NCI-H69 (cell line): ENCODE measurements around the gene MGAT3.

ENCODE experiments used
- DNase-seq: peaks from one replicate; lab custom pipeline; 2025; lab: John Stamatoyannopoulos, UW

MGAT3 gene

GRCh38 chr22:39471381-39472141, 14.7 kb downstream of the MGAT3 start:
- no peak for DNase-seq

DNA sequence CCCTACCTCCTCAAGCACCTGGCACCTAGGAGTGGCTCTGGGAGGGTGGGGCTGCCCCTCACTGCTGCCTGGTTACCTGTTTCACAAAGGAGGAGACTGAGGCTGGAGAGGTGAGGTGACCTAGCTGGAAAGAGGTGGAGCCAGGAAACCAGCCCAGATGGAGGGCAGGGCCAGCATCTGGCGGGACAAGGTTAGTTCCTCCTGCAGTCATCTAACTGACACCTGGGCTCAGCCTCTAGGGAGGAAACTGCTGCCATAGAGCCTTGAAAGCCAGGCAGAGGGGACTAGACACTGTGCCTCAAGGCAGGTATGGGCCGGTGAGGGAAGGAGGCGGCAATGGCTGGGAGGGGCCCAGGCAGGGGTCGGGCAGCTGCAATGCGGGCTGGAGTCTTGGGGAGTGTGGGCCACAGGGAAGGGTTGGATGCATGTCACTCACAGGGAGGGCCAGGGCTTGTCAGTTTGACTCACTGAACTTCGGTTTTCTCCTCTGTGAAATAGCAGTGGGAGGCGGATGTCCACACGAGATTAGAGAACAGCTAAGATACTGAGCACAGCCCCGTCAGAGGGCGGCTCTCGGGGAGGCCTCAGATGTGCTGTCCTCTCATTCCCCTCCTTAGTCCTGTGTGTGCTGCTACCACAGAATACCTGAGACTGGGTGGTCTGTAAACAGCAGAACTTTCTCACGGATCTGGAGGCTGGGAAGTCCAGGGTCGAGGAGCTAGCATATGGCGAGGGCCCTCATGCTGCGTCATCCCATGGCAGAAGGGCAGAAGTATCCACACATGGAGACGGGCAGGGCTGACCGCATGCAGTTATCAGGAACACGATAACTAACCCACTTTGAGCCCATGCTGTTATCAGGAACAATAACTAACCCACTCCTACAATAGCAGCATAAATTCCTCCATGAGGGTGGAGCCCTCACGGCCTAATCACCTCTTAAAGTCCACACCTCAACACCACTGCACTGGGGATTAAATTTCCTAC, 16.1 kb downstream of the MGAT3 start:
- DNase-seq, result peak; percentile 73

GRCh38 chr22:39473851-39474250, 17.0 kb downstream of the MGAT3 start:
- DNase-seq, result no peak

GRCh38 chr22:39474351-39475111, 17.7 kb downstream of the MGAT3 start:
- DNase-seq, result no peak

- no peak for DNase-seq
Measured at GRCh38 chr22:39475337-39475736, 18.5 kb downstream of the MGAT3 start.

- peak; percentile 42 for DNase-seq
Measured at GRCh38 chr22:39475902-39476301, 19.1 kb downstream of the MGAT3 start.

DNA sequence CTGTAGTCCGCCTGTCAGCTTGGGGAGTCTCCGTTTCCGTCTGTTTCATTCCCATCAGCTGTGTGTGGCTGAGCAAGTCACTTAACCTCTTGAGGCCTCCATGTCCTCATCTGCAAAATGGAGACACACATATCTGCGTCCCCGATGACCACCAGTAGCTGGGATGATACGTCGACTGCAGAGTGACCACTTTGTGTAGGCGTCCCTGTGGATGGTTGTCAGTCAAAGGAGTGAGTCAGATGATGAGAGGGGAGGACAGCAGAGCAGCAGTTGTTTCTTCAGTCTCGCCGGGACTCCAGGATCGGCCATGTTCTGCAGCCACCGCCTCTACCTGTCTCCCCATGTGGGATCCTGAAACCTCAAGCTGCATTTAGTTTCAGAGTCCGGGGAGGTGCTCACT, 19.9 kb downstream of the MGAT3 start:
- no peak for DNase-seq

GRCh38 chr22:39477542-39477941, 20.7 kb downstream of the MGAT3 start:
- DNase-seq, result no peak

DNA sequence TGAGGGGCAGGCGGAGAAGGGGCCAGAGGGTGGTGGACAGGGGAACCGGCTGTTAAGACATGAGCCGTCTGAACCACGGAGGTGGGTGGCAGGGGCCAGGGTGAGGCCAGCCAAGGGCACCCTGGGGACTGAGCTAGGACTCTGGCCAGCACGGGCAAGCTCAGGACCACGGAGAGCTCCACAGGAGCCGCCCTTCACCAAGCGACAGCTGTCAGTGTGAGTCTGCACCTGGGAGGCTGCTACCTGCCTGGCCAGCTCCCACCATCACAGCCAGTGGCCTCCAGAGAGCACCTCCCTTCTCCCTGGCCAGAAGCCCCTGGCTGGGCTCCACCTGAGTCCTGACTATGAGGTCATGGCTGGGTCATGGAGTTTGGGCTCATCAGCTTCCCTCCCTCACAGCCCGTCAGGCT, 21.6 kb downstream of the MGAT3 start:
- DNase-seq, result no peak

DNA sequence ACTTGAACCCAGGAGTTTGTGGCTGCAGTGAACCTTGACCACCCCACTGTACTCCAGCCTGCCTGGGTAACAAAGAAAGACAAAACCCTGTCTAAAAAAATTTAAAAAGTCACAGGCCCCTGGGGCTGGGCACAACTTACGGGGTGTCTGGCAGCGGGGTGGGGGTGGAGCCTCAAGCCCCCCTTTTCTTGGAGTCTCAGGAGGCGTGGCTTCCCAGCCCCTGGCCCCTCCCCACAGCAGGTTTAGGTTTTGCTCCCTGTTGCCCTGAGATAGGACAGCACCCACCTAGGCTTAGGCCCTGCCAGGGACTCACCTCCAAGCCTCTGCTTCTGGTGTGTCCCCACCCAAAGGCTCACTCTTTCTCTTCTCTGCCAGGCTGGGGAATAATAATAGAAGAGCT, 22.4 kb downstream of the MGAT3 start:
- no peak for DNase-seq

DNA sequence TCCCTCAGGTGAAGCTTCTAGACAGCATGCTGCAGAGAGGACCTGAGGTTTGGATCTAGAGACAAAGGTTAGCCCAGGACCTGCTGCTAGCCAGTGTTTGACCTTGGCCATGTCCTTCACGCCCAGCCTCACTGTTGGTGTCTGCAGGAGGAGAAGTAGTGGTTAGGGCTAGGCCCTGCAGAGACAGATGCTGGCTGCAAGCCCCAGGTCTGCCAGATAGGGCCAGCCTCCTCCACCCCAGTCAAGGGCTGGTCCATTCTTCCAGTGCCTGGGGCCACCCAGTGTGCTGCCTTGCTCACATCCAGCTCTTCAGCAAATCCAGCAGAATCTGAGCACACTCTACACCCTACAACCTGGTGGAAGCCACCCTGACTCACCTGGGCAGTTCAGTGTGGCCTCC, 23.7 kb downstream of the MGAT3 start:
- no peak for DNase-seq

- DNase-seq, result no peak
Measured at GRCh38 chr22:39481054-39481453, 24.2 kb downstream of the MGAT3 start.

GRCh38 chr22:39481595-39481994, 24.8 kb downstream of the MGAT3 start:
- no peak for DNase-seq

GRCh38 chr22:39482768-39483167, 26.0 kb downstream of the MGAT3 start:
- DNase-seq, result no peak

DNA sequence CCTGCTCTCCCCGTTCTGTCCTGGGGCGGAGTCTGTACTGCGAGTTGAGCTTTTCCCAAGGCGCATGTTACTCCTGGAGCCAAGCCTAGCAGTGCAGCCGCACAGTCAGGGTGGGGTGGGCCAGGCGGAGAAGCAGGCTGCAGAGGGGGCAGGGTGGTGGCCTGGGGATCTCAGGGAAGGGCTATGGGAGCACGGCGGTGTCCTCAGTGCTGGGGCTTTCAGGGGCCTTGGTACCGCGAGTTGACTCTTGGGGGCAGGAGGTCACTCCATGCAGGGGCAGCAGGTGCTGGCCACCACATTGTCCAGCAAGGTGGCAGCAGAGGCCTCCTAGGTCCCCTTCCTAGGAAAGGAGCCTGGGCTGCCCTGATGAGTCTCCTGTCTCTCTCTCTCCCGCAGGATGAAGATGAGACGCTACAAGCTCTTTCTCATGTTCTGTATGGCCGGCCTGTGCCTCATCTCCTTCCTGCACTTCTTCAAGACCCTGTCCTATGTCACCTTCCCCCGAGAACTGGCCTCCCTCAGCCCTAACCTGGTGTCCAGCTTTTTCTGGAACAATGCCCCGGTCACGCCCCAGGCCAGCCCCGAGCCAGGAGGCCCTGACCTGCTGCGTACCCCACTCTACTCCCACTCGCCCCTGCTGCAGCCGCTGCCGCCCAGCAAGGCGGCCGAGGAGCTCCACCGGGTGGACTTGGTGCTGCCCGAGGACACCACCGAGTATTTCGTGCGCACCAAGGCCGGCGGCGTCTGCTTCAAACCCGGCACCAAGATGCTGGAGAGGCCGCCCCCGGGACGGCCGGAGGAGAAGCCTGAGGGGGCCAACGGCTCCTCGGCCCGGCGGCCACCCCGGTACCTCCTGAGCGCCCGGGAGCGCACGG, 30.4 kb downstream of the MGAT3 start:
- DNase-seq, result no peak

DNA sequence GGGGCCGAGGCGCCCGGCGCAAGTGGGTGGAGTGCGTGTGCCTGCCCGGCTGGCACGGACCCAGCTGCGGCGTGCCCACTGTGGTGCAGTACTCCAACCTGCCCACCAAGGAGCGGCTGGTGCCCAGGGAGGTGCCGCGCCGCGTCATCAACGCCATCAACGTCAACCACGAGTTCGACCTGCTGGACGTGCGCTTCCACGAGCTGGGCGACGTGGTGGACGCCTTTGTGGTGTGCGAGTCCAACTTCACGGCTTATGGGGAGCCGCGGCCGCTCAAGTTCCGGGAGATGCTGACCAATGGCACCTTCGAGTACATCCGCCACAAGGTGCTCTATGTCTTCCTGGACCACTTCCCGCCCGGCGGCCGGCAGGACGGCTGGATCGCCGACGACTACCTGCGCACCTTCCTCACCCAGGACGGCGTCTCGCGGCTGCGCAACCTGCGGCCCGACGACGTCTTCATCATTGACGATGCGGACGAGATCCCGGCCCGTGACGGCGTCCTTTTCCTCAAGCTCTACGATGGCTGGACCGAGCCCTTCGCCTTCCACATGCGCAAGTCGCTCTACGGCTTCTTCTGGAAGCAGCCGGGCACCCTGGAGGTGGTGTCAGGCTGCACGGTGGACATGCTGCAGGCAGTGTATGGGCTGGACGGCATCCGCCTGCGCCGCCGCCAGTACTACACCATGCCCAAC, 31.2 kb downstream of the MGAT3 start:
- DNase-seq, result no peak

DNA sequence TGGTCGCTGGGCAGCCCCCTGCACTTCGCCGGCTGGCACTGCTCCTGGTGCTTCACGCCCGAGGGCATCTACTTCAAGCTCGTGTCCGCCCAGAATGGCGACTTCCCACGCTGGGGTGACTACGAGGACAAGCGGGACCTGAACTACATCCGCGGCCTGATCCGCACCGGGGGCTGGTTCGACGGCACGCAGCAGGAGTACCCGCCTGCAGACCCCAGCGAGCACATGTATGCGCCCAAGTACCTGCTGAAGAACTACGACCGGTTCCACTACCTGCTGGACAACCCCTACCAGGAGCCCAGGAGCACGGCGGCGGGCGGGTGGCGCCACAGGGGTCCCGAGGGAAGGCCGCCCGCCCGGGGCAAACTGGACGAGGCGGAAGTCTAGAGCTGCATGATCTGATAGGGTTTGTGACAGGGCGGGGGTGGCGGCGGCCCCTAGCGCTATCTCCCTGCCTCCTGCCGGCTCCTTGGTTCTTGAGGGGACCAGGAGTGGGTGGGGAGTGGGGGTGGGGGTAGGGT, 31.8 kb downstream of the MGAT3 start:
- no peak for DNase-seq

DNA sequence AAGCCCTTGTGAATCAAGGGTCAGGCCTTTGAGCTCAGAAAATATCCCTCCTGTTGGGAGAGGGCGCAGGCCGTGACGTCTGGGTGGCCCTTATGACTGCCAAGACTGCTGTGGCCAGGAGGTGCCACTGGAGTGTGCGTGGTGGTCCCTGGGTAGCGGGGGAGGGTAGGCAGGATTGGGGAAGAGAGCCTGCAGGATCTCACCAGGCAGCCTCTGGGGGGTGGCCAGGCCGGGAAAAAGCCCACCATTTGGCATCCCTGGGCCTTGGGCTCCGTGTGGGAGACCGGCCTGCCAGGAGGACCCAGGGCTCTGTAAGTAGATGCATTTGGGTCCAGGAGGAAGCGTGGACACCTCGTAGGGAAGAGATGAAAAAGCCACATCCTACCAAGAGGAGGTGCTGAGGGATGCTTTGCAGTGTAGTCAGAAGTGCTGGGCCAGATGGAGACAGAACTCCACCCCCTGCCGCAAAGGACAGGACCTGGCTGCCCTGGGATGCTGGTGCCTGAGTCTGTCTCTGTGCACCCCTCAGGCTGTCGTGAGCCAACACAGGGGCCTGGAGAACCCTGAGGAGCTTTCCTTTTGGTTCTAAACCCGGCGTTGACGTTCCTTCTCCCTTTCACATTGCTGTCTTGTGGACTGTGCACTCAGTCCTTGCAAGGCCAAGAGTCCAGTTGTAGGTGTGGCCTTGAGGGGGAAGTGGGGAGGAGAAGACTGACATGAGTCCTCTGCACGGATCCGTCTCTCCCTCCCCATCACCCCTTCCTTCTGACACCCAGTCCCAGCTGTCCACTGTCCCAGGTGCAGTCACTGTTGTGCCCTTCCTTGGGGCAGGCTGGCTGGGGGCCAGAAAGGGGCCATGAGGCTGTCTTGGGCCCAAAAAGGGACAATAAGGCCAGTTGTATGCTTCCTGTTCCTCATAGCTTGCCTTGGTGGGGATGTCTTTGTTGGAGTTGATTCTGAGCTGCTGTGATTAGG, 32.6 kb downstream of the MGAT3 start:
- DNase-seq, result no peak

DNA sequence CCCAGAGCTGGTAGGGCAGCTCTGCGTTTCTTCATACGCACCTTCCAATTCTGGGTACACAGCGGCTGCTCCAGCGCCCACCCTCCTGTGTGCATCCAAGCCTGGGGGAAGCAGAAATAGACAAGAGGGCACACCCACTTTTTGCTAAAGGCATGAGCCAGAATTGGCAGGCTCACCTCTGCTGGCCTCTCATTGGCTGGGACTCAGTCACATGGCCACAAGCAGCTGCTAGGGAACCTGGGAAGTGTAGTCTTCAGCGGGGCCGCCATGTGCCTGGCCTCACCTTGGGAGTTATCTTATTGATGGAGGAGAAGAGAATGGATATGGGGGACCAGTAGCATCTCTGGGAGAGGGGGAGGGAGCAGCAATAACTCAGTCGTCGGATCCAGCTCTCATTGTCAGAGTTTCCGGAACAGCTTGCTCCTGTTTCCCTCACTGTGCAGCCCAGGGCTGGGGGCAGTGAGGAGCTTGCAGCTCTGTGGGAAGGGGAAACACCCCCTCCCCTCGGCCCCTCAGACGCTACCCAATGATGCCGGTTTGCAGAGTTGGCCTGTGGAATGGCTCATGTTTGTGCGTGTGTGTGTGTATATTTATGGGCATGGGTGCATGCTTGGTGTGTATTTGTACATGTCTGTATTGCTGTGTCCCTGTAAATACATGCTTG, 33.5 kb downstream of the MGAT3 start:
- DNase-seq, result peak; percentile 91
